Stimulated activated CD4-positive, alpha-beta T cell treated with anti-CD3 and anti-CD28 coated beads, Interleukin-2, amount 100 ng/mL, for 24 hours (primary cell): ENCODE measurements around the gene NETO2.
A peak's percentile ranks its signal among the peaks of the same experiment; 100 is the strongest.
"Not testable (repeated sequence)": the region's sequence is repeated elsewhere in the genome, so short reads cannot be mapped to it uniquely, and the experiment has no call there.

Source experiments
- DNase-seq, 2 donors: peaks; one replicate each; pipeline ENCODE4 v3.0.0-alpha.2; 2020

Gene NETO2

GRCh38 chr16:47143677-47144558, at the start of gene NETO2:
Gene NETO2 (minus strand): TSS chr16:47143945. CDS start chr16:47143612, 333 bp downstream.
- DNase-seq, result peak; percentile 64 to 74

- no peak for DNase-seq
Observed at GRCh38 chr16:47182318-47182717, 38.6 kb upstream of the NETO2 start.

GRCh38 chr16:47181066-47181465, 37.3 kb upstream of the NETO2 start:
- DNase-seq, result not testable (repeated sequence)

GRCh38 chr16:47180073-47180472, 36.3 kb upstream of the NETO2 start:
- no peak for DNase-seq

- no peak for DNase-seq
Observed at GRCh38 chr16:47175152-47175551, 31.4 kb upstream of the NETO2 start.

- DNase-seq, result no peak
Observed at GRCh38 chr16:47162670-47163420, 19.1 kb upstream of the NETO2 start.

GRCh38 chr16:47161464-47161863, 17.7 kb upstream of the NETO2 start:
- no peak for DNase-seq

- no peak for DNase-seq
Observed at GRCh38 chr16:47160422-47160821, 16.7 kb upstream of the NETO2 start.

- no peak for DNase-seq
Observed at GRCh38 chr16:47158992-47159391, 15.2 kb upstream of the NETO2 start.

GRCh38 chr16:47156680-47157215, 13.0 kb upstream of the NETO2 start:
- no peak for DNase-seq

- not testable (repeated sequence) for DNase-seq
Observed at GRCh38 chr16:47152501-47152900, 8.8 kb upstream of the NETO2 start.

- no peak for DNase-seq
Observed at GRCh38 chr16:47150067-47150466, 6.3 kb upstream of the NETO2 start.

GRCh38 chr16:47144559-47144877, 773 bp upstream of the NETO2 start:
- DNase-seq, result no peak

- DNase-seq, result peak; percentile 62 to 75
Observed at GRCh38 chr16:47142821-47143676, 696 bp downstream of the NETO2 start.

GRCh38 chr16:47142486-47142820, 1.3 kb downstream of the NETO2 start:
- no peak for DNase-seq

GRCh38 chr16:47141773-47142485, 1.8 kb downstream of the NETO2 start:
- DNase-seq, result peak; percentile 81 to 83

- DNase-seq, result no peak
Observed at GRCh38 chr16:47140686-47141085, 3.1 kb downstream of the NETO2 start.

- DNase-seq, result no peak
Observed at GRCh38 chr16:47139561-47140185, 4.1 kb downstream of the NETO2 start.

GRCh38 chr16:47137925-47138324, 5.8 kb downstream of the NETO2 start:
- DNase-seq, result not testable (repeated sequence)

GRCh38 chr16:47136099-47136842, 7.5 kb downstream of the NETO2 start:
- DNase-seq, result no peak

- no peak for DNase-seq
Observed at GRCh38 chr16:47134550-47134949, 9.2 kb downstream of the NETO2 start.
